22Rv1 (cell line): ENCODE data around the gene DCDC2.

Experiments used
- CTCF ChIP-seq: fragments of 450-650 bp; IDR thresholded peaks from 2 replicates; pipeline ENCODE4 v1.5.1; 2017; ENCODE audit warnings: mild to moderate bottlenecking
- ZFX ChIP-seq: fragments of 450-650 bp; IDR thresholded peaks from 2 replicates; pipeline ENCODE4 v1.6.1; 2017; ENCODE audit warnings: antibody characterized with exemption, borderline replicate concordance

- TF ChIP-seq CTCF (no peak), ZFX (no peak)
Measured at GRCh38 chr6:24339932-24340331, 17.9 kb downstream of the DCDC2 start.
